Endothelial cell of umbilical vein (primary cell): ENCODE measurements around the gene EPHA5. TPM values are rescaled to one million over a fixed set of nuclear protein-coding genes. Genes with fewer than 3 reads are reported as not detected.

Source experiments
- BruUV-seq: library from RNA; stranded (reverse); fragments of 400-500 nt; replicated peaks from 2 replicates; lab custom pipeline; 2021; lab: Mats Ljungman, UMichigan
- CTCF ChIA-PET: fragments of 300-600, 350-600 bp; sonication (Branson Sonifier 250); formaldehyde crosslinking; loops from one replicate; lab custom pipeline; 2021; ENCODE audit warnings: antibody characterized with exemption, inconsistent platforms; lab: Charles Lee
- POLR2A ChIA-PET: fragments of 300-600, 350-600 bp; sonication (Branson Sonifier 250); formaldehyde crosslinking; loops from one replicate; lab custom pipeline; 2021; ENCODE audit warnings: antibody characterized with exemption, inconsistent platforms; lab: Charles Lee
- DNase-seq: peaks from one replicate; pipeline ENCODE4 v3.0.0-alpha.2; 2011; ENCODE audit warnings: low read depth, low spot score
- FAIRE-seq: peaks from 2 replicates; lab custom pipeline; 2011; peaks lifted over from hg19 to GRCh38; lab: Jason Lieb, UNC
- H2AFZ ChIP-seq: 2 replicates; pipeline ENCODE4 v1.6.0; 2012; ENCODE audit warnings: low read depth, low read length, control low read depth, inconsistent platforms
- H3K27ac ChIP-seq: 2 replicates; pipeline ENCODE4 v1.5.1; 2011; ENCODE audit warnings: low read depth, mild to moderate bottlenecking, control low read depth, low read length, moderate library complexity; ENCODE audit not compliant: insufficient read depth
- H3K27me3 ChIP-seq, 2 experiments: 2 replicates each; pipeline versions ENCODE4 v1.6.0 to v1.6.1; 2011; ENCODE audit warnings: low read length in 2 of 2, mixed read lengths in 1 of 2; ENCODE audit not compliant: control insufficient read depth in 2 of 2, insufficient read depth in 2 of 2
- H3K36me3 ChIP-seq, 2 experiments: 2 replicates in 1 of 2; 3 replicates in 1 of 2; pipeline ENCODE4 v1.5.1; 2011; ENCODE audit warnings: low read length in 2 of 2, mild to moderate bottlenecking in 1 of 2, moderate library complexity in 1 of 2; ENCODE audit not compliant: control insufficient read depth in 2 of 2, insufficient read depth in 2 of 2; ENCODE audit errors: extremely low read depth in 1 of 2
- H3K4me1 ChIP-seq: 3 replicates; pipeline ENCODE4 v1.5.1; 2011; ENCODE audit warnings: mild to moderate bottlenecking, low read length; ENCODE audit not compliant: control insufficient read depth, insufficient read depth; ENCODE audit errors: extremely low read depth
- H3K4me2 ChIP-seq: 2 replicates; pipeline ENCODE4 v1.6.1; 2011; ENCODE audit warnings: low read length, control low read depth, mixed read lengths; ENCODE audit not compliant: insufficient read depth
- H3K4me3 ChIP-seq, 3 experiments: fragments of 200-600 bp in 1 of 3; sonication (generic), shearing (Covaris generic) in 1 of 3; replicated peaks in 1 of 3; 2 replicates each; pipeline ENCODE4 v1.5.1; 2011 to 2016; ENCODE audit warnings: control low read depth in 3 of 3, low read length in 3 of 3, mild to moderate bottlenecking in 2 of 3, inconsistent platforms in 1 of 3, low read depth in 1 of 3, moderate library complexity in 1 of 3; ENCODE audit not compliant: insufficient read depth in 1 of 3
- H3K79me2 ChIP-seq: 2 replicates; pipeline ENCODE4 v1.6.0; 2012; ENCODE audit warnings: low read length, inconsistent platforms; ENCODE audit not compliant: control insufficient read depth, insufficient read depth
- H3K9ac ChIP-seq: replicated peaks from 2 replicates; pipeline ENCODE3; 2011; ENCODE audit warnings: low read length, control low read depth; ENCODE audit not compliant: insufficient read depth; ENCODE audit errors: extremely low read depth
- H3K9me1 ChIP-seq: replicated peaks from 3 replicates; pipeline ENCODE4 v1.6.0; 2011; ENCODE audit warnings: mild to moderate bottlenecking, low read length; ENCODE audit not compliant: control insufficient read depth, insufficient read depth; ENCODE audit errors: extremely low read depth
- H3K9me3 ChIP-seq: replicated peaks from 2 replicates; pipeline ENCODE4 v1.5.1; 2012; ENCODE audit warnings: low read length, inconsistent platforms; ENCODE audit not compliant: control insufficient read depth, insufficient read depth
- H4K20me1 ChIP-seq: replicated peaks from 2 replicates; pipeline ENCODE3; 2011; ENCODE audit warnings: mild to moderate bottlenecking, low read length; ENCODE audit not compliant: control insufficient read depth, insufficient read depth; ENCODE audit errors: extremely low read depth
- FOS ChIP-seq: IDR thresholded peaks from 2 replicates; pipeline ENCODE4 v1.6.1; 2011; ENCODE audit warnings: mild to moderate bottlenecking, low read length, moderate library complexity, borderline replicate concordance; ENCODE audit not compliant: insufficient read depth
- GATA2 ChIP-seq: IDR thresholded peaks from 2 replicates; pipeline ENCODE4 v1.7.0; 2011; ENCODE audit warnings: low read depth, mild to moderate bottlenecking, moderate library complexity, mixed read lengths, low read length; ENCODE audit not compliant: insufficient read length, insufficient read depth
- JUN ChIP-seq: IDR thresholded peaks from 2 replicates; pipeline ENCODE4 v1.6.1; 2011; ENCODE audit warnings: borderline replicate concordance, low read depth; ENCODE audit not compliant: insufficient read length, insufficient read depth
- MYC ChIP-seq: IDR thresholded peaks from one replicate; pipeline ENCODE4 v1.6.1; 2011; ENCODE audit warnings: mild to moderate bottlenecking, low read depth, low read length
- POLR2A ChIP-seq: IDR thresholded peaks from 2 replicates; pipeline ENCODE4 v1.6.1; 2012; ENCODE audit warnings: low read depth, mild to moderate bottlenecking, control low read depth, low read length
- dilution Hi-C: fragments of 300-500 bp; cut with MboI; formaldehyde crosslinking; loops from one replicate; pipeline ENCODE4 v1.15.0; 2019; ENCODE audit warnings: low sequenced_read_pairs; ENCODE audit not compliant: extremely low pct_ligation_motif_present
- intact Hi-C: fragments of 100-400 bp; cut with micrococcal nuclease; formaldehyde crosslinking; loops from one replicate; pipeline ENCODE4 v1.10.0; 2022
- polyA plus RNA-seq, 4 experiments: library from polyadenylated mRNA; depleted of rRNA in 3 of 4; stranded (reverse) in 3 of 4; unstranded in 1 of 4; fragments of >200 nt; gene quantifications; 2 replicates each; pipeline versions ENCODE4 v1.2.1 to v1.2.3, GENCODE V29; 2011 to 2012; ENCODE audit warnings: missing spikeins in 1 of 4
- total RNA-seq: library from RNA; stranded (reverse); gene quantifications from 2 replicates; pipeline ENCODE4 v1.2.3, GENCODE V29; 2021
- TF ChIP-seq, protein P1 (sequence below): IDR thresholded peaks from 2 replicates; pipeline ENCODE4 v1.6.1; 2011; ENCODE audit not compliant: insufficient read depth, insufficient read length

The EPHA5 gene
- total and polyA plus RNA-seq, 2 donors (not counting 3 experiments of a cell fraction or from before 2014, with no cell fraction given): 0.31 to 0.39 TPM

DNA sequence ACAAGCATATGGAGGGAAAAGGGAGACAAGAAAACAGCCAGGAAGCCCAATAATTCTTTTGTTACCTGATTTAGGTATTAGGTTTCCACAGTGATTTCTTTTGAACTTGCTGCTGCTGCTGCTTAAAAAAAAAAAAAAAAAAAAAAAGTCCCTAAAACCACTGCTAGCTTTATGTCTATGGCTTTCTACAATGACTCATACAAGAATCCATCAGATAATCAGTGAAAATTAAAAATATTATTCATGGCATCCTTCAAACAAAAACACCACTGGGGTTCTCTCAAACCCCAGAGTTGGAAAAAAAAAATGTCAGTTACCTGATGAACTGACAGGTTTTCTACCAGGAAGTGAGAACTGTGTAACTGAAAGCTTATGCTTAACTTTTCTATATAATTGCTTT lies 14.3 kb downstream of the EPHA5 start:
- H3K4me1 ChIP-seq: peaks cover 28% of the 10 kb centered on the region
- no peaks in the 10 kb centered on the region for H3K9me3 ChIP-seq
- H3K27ac ChIP-seq: peak overlapping the region; percentile 18
- no peaks in the 10 kb centered on the region for H3K9me1 ChIP-seq
- POLR2A ChIA-PET: no interaction called here
- H3K27me3 ChIP-seq: no peaks in the 10 kb centered on the region
- H3K4me2 ChIP-seq: no peak overlapping the region
- intact Hi-C loops (no loop called here), dilution Hi-C loops (no loop called here)
- H3K4me3 ChIP-seq: no peak overlapping the region
- FAIRE-seq (no peak), DNase-seq (no peak)
- no TSS peak for BruUV-seq
- H3K9ac ChIP-seq: no peak overlapping the region
- no peaks in the 10 kb centered on the region for H3K79me2 ChIP-seq
- TF ChIP-seq MYC (no peak), FOS (peak; percentile 61)
- no peak overlapping the region for H2AFZ ChIP-seq
- CTCF ChIA-PET: interaction anchor here (0.7 to 1.4 kb wide), 5 partner anchors 10 to 21 kb away, joined by 3 to 6 read pairs (median 4); partner anchors contain the start of gene EPHA5
- H4K20me1 ChIP-seq: no peaks in the 10 kb centered on the region
- no peaks in the 10 kb centered on the region for H3K36me3 ChIP-seq

- BruUV-seq: no TSS peak
- Histone ChIP-seq H3K4me3 (no peak overlapping the region), H3K4me1 (peaks cover 28% of the 10 kb centered on the region), H4K20me1 (no peaks in the 10 kb centered on the region), H3K79me2 (no peaks in the 10 kb centered on the region), H3K9me1 (no peaks in the 10 kb centered on the region), H3K36me3 (no peaks in the 10 kb centered on the region), H3K9ac (no peak overlapping the region), H3K9me3 (no peaks in the 10 kb centered on the region), H3K27ac (no peak overlapping the region), H3K4me2 (peak overlapping the region; percentile 55), H3K27me3 (no peaks in the 10 kb centered on the region), H2AFZ (no peak overlapping the region)
- TF ChIP-seq FOS: peak; percentile 69
- TF ChIP-seq, protein P1, sequence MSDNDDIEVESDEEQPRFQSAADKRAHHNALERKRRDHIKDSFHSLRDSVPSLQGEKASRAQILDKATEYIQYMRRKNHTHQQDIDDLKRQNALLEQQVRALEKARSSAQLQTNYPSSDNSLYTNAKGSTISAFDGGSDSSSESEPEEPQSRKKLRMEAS: no peak
- TF ChIP-seq GATA2: peak; percentile 62
- peak; percentile 52 for TF ChIP-seq JUN
- no peak for TF ChIP-seq POLR2A
- DNase-seq (peak; percentile 43), FAIRE-seq (no peak)
- CTCF ChIA-PET: no interaction called here
- dilution Hi-C loops: no loop called here
- intact Hi-C loops: loop anchor here (2.0 to 5.0 kb wide), 2 partner anchors 16 to 153 kb away; partner anchors contain the start of gene EPHA5
- POLR2A ChIA-PET: no interaction called here
Measured at GRCh38 chr4:65654976-65655375, 15.3 kb downstream of the EPHA5 start.
